ENCODE data around the gene CCNG2. TPM values are rescaled to one million over a fixed set of nuclear protein-coding genes. Genes with fewer than 3 reads are reported as not detected.
A peak's percentile ranks its signal among the peaks of the same experiment; 100 is the strongest.

Gene CCNG2
- total RNA-seq, 4 donors from 2014 or later, result 24.0 to 91.8 (median 45.8) TPM

DNA sequence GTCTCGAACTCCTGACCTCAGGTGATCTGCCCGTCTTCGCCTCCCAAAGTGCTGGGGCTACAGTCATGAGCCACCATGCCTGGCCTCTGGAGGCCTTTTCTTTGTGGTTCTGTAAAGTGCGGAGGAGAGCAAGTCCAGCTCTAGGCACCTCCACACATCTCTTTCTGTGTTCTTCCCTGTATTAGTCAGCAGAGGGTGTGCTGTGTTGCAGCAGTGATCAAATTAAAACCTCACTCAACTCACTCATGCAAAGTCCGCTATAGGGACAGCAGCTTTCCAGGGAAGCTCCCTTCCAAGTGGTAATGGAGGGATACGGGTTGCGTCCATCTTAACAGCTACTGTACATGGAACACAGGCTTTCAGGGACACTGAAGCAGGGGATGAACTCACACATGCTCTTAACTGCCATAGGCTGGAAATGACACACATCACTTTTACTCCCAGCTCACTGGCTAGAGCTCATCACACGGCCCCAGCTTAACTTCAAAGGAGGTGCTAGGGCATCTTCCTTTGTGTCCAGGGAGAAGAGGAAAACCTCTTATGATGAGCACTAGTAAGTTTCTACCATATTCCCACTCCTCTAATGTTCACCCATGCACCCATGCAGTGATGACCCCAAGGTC, 36.0 kb upstream of the CCNG2 start:
- H3K4me3 ChIP-seq, result no peak overlapping the region
- 84% methylated on average over 8 of the region's 8 CpGs for WGBS
- H3K36me3 ChIP-seq, result no peaks in the 10 kb centered on the region
- H3K27ac ChIP-seq, result no peak overlapping the region
- TF ChIP-seq POLR2A (IDR thresholded peaks at IDR 0.05) (no peak), EP300 (IDR thresholded peaks at IDR 0.05) (no peak), POLR2AphosphoS5 (IDR thresholded peaks at IDR 0.05) (no peak)
- TF ChIP-seq, protein P1, sequence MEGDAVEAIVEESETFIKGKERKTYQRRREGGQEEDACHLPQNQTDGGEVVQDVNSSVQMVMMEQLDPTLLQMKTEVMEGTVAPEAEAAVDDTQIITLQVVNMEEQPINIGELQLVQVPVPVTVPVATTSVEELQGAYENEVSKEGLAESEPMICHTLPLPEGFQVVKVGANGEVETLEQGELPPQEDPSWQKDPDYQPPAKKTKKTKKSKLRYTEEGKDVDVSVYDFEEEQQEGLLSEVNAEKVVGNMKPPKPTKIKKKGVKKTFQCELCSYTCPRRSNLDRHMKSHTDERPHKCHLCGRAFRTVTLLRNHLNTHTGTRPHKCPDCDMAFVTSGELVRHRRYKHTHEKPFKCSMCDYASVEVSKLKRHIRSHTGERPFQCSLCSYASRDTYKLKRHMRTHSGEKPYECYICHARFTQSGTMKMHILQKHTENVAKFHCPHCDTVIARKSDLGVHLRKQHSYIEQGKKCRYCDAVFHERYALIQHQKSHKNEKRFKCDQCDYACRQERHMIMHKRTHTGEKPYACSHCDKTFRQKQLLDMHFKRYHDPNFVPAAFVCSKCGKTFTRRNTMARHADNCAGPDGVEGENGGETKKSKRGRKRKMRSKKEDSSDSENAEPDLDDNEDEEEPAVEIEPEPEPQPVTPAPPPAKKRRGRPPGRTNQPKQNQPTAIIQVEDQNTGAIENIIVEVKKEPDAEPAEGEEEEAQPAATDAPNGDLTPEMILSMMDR (IDR thresholded peaks at IDR 0.05), result no peak
- no peak for DNase-seq (ENCODE audit: low spot score in 2 of 2)
- no peaks in the 10 kb centered on the region for H3K27me3 ChIP-seq
- no peaks in the 10 kb centered on the region for H3K9me3 ChIP-seq
- peaks cover 18% of the 10 kb centered on the region for H3K4me1 ChIP-seq

DNA sequence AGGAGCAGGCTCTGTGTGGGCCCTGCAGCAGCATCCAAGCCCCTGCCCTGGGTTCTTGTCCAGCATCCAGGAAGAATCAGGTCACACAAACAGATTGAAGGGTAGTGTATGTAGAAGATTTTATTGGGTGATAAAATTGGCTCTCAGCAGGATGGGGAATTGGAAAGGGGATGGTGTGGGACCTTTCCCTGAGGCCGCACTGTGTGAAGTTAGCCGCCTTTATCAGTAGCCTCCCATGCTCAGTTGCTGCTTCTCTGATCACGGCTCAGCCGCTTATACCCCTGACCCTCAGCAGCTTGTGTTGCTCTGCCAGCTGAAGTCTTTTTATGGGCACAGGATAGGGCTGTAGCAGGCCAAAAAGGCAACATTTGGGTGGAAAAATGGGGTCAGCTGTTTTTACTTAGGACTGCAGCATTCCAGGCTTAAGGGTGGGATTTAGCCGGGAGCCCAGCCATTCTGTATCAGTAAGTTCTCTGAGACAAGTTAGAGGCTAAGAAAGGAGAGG, 35.2 kb upstream of the CCNG2 start:
- WGBS, result 77% methylated on average over 5 of the region's 5 CpGs
- Histone ChIP-seq H3K27me3 (no peaks in the 10 kb centered on the region), H3K4me1 (peaks cover 21% of the 10 kb centered on the region), H3K4me3 (no peak overlapping the region), H3K27ac (peak overlapping the region; percentile 14), H3K9me3 (no peaks in the 10 kb centered on the region), H3K36me3 (no peaks in the 10 kb centered on the region)
- DNase-seq (ENCODE audit: low spot score in 2 of 2), result no peak
- TF ChIP-seq POLR2A (IDR thresholded peaks at IDR 0.05) (no peak), POLR2AphosphoS5 (IDR thresholded peaks at IDR 0.05) (no peak), EP300 (IDR thresholded peaks at IDR 0.05) (no peak)
- TF ChIP-seq, protein P1 (IDR thresholded peaks at IDR 0.05), result no peak

DNA sequence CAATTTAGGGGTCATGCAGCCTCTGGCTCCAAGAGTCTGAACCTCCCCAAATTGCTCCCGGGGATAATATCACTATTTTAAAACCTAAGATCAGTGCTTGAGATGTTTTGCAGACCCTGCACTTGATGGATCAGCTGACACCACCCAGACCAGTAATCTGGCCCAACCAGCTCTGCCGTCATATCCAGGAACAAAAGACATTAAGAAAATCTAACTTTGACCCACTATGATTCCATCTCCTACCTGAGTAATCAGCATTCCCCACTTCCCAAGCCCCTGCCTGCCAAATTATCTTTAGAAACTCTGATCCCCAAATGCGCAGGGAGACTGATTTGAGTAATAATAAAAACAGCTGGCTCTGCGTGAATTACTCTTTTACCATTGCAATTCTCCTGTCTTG, 34.4 kb upstream of the CCNG2 start:
- peaks cover 25% of the 10 kb centered on the region for H3K4me1 ChIP-seq
- no peak for DNase-seq (ENCODE audit: low spot score in 2 of 2)
- H3K4me3 ChIP-seq, result no peak overlapping the region
- 71% methylated on average over 4 of the region's 4 CpGs for WGBS
- H3K36me3 ChIP-seq, result no peaks in the 10 kb centered on the region
- no peak overlapping the region for H3K27ac ChIP-seq
- TF ChIP-seq POLR2AphosphoS5 (IDR thresholded peaks at IDR 0.05) (no peak), EP300 (IDR thresholded peaks at IDR 0.05) (no peak), POLR2A (IDR thresholded peaks at IDR 0.05) (no peak)
- TF ChIP-seq, protein P1 (IDR thresholded peaks at IDR 0.05), result no peak
- H3K27me3 ChIP-seq, result no peaks in the 10 kb centered on the region
- no peaks in the 10 kb centered on the region for H3K9me3 ChIP-seq

DNA sequence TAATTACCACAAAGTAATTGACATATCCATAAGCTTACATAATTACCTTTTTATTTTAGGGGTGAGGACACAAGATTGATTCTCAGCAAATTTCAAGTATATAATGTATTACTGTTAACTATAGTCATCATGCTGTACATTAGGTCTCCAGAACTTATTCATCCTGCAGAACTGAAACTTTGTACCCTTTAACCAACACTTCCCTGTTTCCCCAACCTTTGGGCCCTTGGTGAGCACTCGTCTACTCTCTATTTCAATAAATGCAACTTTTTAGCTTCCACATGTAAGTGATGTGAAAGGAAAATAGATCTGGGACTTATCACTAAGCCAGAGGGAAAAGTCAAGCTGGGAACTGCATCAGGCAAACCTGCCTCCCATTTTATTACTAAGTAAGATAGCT, 33.6 kb upstream of the CCNG2 start:
- peaks cover 32% of the 10 kb centered on the region for H3K4me1 ChIP-seq
- WGBS, result 75% methylated on average over 1 of the region's 1 CpG
- TF ChIP-seq, protein P1 (IDR thresholded peaks at IDR 0.05), result no peak
- TF ChIP-seq POLR2AphosphoS5 (IDR thresholded peaks at IDR 0.05) (no peak), EP300 (IDR thresholded peaks at IDR 0.05) (no peak), POLR2A (IDR thresholded peaks at IDR 0.05) (no peak)
- H3K9me3 ChIP-seq, result no peaks in the 10 kb centered on the region
- H3K4me3 ChIP-seq, result no peak overlapping the region
- no peak for DNase-seq (ENCODE audit: low spot score in 2 of 2)
- H3K27ac ChIP-seq, result no peak overlapping the region
- no peaks in the 10 kb centered on the region for H3K36me3 ChIP-seq
- no peaks in the 10 kb centered on the region for H3K27me3 ChIP-seq

DNA sequence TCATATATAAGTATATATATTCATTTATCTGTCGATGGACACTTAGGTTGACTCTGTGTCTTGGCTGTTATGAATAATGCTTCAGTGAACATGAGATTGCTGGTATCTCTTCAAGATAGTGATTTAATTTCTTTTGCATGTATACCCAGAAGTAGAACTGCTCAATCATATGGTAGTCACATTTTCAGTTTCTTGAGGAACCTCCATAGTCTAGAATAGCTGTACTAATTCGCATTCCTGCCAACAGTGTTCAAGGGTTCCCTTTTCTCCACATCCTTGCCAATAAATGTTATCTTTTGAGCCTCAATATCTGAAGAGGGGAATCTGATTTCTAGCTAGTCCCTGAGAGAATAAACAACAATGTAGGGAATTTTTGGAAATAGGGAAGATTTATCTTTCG, 32.4 kb upstream of the CCNG2 start:
- Histone ChIP-seq H3K36me3 (no peaks in the 10 kb centered on the region), H3K27ac (no peak overlapping the region), H3K4me1 (peaks cover 34% of the 10 kb centered on the region), H3K4me3 (no peak overlapping the region), H3K27me3 (no peaks in the 10 kb centered on the region), H3K9me3 (no peaks in the 10 kb centered on the region)
- WGBS, result 52% methylated on average over 3 of the region's 3 CpGs
- no peak for TF ChIP-seq EP300 (IDR thresholded peaks at IDR 0.05)
- DNase-seq (ENCODE audit: low spot score in 2 of 2), result no peak
